GM18907 (cell line): ENCODE results near the gene LINGO3.

Experiments used
- ATAC-seq: cut with Tn5 transposase; IDR thresholded peaks from one replicate; pipeline ENCODE4 v1.9.1; 2021; ENCODE audit warnings: mild to moderate bottlenecking, moderate library complexity; ENCODE audit not compliant: unreplicated experiment

The LINGO3 gene

DNA sequence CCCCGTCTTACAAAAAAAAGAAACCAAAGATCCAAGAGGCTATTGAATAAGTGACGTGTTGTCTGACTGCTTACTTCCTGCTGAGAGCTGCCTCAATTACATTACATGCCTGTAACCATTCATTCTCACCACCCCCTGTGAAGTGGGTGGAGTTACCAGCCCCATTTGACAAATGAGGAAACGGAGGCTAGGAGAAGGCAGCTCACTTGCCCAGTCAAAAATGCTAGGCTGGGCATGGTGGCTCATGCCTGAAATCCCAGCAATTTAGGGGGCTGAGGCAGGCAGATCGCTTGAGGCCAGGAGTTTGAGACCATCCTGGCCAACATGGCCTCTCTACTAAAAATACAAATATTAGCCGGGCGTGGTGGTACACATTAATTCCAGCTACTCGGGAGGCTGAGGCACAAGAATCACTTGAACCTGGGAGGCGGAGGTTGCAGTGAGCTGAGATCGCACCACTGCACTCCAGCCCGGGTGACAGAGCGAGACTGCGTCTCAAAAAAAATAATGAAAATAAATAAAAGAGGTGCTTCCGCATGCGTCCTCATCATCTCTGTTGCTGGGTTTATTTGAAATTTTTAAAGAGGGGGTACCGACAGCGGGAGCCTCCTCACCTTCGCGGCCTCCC is 19.9 kb upstream of the LINGO3 start:
- ATAC-seq: peak; percentile 6

DNA sequence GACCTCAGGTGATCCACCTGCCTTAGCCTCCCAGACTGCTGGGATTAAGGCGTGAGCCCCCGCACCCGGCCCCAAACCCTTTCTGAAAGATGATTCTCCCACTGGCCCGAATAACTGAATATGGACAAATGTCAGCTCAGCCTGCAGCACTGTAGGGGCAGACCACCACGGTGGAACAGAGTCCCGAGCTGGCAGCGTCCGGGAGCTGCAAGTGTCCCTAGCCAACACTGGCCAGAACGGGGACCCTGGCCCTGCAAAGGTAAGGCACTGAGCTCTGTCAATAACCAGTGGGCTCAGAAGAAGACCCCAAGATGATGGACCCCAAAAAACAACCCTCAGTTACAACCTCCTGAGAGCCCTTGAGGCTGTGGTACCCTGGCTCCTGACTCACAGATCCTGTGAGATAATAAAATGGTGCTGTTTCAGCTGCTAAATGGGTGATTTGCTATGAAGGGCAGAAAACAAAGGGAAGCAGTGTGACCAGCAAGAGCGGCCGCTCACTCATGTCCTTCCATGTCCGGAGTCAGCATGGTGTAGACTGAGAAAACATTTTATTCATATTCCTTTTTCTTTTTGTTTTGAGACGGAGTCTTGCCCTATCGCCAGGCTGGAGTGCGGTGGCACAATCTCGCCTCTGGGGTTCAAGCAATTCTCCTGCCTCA is 18.9 kb upstream of the LINGO3 start:
- no peak for ATAC-seq

DNA sequence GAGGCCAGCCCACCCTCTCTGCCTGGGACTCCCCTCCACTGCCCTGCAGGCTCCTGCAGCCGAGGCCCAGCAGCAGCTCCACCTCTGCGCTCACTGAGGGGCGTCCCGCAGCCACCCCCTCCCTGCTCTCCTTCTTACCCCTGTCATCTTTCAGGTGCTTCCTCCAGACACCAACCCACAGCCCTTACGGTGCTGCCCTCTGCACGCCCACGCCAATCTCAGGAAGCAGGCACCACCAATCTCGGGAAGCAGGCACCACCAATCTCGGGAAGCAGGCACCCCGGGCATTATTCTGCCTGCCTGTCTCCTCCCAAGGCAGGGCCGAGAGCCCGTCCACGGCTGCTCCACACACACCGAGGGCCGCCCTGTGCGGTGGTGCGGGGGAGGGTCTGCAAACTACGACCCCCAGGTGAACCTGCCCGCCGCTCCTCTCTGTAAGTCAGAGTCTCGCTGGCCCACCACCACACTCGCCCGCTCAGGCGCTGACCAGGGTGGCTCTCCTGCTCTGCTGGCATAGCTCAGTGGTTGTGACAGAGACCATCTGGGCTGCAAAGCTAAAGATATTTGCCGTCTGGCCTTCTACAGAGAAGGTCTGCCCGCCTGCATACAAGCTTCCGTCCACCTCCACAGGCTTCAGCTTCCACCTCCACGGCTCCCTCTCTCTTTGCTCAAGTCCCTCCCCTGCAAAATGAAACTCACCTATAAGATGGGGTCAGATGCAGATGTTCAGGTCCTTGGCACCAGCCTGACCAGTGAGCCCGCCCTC is 17.5 kb upstream of the LINGO3 start:
- no peak for ATAC-seq

DNA sequence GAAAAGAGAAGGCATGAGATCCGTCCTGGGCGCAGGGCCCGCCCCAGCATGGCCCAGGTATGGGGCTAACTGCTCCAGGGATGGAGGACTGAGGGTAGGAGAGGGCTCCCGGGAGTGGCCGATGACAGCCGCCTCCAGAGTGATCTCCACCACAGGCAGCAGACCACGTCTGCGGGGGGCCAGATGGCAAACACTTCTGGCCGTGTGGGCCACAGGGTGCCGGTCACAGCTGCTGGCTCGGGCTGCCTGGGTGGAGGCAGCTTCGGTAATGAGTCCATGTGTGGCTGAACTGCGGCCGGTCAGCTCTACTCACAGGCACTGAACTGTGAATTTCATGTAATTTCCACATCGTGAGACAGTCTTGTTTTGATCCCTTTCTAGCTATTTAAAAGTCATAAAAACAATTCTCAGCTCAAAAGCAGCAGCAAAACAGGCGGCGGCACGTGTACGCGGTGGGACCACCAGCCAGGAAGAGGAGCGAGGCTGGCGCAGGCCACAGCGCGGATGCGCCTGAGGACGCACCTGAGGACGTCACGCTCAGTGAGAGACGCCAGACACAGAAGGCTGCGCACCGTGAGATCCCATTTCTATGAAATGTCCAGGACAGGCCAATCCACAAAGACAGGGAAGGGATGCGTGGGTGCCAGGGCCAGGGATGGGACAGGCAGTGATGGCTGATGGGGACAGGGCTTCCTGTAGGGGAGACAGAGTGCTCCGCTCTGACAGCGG is 16.4 kb upstream of the LINGO3 start:
- ATAC-seq: no peak

DNA sequence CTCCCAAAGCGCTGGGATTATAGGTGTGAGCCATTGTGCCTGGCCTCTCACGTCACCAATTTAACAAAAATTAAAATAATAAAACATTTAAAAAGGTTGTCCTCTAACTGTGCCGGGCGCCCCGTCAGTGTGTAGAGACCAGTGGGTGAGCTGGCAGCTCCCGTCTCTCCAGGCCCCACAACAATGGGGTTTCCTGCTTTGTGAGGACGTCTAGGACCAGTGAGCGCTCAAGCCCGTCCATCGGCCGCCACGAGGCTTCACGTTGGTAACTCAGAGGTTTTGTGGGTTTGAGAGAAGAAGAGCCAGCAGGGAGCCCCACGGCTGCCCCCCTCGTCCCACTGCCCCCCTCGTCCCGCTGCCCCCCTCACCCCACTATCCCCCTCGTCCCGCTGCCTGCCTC is 15.8 kb upstream of the LINGO3 start:
- ATAC-seq: no peak

DNA sequence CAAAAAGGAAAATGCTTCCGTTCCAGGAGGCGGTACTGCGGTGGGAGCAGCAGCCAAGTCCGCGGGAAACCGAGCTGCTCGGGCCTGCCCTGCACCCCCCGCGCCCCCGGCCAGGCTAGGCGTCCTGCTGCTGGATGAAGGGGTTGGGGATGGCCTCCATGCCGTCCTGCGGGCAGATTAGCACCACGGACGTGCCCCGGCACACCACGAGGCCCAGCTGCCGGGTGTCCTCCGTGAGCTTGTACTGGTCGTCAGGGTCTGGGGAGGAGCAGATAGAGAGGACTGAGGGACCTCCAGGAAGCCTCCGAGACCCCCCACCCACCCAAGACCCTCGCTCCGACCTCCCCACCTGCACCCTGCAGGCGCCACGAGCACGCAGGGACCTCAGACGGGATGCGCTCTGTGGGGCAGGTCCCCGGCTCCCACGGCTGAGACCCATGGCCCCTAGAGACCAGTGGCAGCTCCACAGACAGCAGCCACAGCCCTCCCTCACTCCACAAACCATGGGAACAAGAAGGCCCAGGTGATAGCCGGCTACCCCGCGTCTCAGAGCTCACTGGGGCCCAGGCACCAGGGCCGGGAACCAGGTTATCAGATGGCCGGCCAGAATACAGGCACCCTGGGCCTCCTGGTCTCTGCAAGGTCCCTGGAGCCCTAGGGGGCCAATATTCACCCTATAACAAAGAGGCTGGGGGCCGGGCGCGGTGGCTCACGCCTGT is 13.8 kb upstream of the LINGO3 start:
- ATAC-seq: no peak

DNA sequence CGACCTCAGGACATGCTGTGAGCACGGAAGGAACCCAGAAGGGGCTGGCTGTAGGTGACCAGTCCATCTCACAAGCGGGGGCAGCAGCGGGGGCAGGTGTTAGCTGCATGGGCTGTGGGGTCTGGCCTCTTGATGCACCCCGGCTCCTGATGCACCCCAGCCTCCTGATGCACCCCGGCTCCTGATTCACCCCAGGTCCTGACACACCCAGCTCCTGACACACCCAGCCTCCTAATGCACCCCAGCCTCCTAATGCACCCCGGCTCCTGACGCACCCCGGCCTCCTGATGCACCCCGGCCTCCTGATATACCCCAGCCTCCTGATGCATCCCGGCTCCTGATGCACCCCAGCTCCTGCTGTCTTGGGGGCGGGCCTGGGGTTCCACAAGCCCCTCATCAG is 13.0 kb upstream of the LINGO3 start:
- no peak for ATAC-seq

DNA sequence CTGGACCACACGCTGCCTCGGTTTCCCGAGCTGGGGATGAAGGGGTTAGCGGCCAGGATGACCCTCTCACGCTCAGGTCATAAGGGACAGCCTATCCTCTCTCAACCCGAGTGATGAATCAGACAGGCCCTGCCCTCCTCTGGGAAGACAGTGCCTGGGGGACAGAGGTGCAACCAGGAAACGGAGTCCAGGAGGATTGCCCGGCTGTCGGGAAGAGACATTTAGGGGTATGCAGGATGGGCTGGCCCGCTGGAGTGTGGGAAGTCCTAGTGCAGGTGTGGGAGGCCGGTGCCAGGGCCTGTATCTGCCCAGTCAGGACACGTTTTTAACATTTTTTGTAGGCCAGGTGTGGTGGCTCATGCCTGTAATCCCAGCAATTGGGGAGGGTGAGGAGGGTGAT is 12.1 kb upstream of the LINGO3 start:
- no peak for ATAC-seq

DNA sequence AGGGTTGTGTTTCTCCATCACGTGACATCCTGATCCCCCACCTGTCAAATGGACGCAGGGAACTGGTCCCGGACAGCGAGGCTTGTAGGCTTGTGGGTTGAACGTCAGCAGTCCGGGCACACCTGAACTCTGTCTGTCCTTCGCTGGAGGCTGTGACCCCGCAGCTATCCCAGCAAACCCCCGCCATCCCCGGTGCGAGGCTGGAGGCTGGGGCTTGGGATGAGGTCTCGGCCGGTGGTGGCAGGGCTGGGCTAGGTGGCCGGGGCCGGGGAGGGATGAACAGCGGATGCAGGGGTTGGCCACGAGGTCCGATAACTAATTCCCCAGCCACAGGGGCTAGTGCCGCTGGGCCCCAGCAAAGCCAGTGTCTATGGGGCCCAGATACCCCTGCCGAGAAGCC is 11.6 kb upstream of the LINGO3 start:
- no peak for ATAC-seq

DNA sequence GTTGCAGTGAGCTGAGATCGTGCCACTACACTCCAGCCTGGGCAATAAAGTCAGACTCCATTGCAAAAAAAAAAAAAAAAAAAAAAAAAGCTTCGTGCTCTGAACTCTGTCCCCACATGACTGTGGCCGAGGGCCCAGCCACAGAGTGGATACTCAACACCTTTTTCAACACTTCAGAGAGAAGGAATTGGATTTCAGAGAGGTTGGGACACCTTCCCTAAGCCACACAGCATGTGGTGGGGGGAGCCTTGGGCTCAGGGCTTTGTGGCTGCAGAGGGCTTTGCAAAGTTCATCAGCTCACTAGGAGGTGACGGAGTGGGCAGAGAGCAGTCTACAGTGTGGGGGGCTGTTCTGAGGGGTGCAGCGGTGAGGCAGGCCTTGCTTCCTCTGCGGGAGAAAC is 11.0 kb upstream of the LINGO3 start:
- no peak for ATAC-seq

DNA sequence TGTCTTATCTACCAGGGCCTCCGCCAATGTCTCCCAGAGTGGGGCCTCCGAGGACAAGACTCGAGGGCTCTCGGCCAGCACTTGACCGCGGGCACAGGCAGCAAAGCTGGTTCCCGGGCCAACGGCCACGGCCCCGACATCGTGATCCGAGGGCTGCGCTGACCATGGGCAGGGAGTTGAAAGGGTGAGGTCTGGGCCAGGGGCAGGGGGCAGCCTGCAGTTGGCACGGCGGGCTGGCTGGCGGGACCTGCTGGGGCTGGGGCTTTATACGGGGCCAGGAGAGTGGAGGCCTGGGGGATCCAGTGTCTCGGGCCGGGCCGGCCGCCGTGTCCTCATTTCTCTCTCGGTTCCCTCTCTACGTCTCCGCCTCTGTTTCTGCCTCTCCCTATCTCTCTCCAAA is 9.8 kb upstream of the LINGO3 start:
- ATAC-seq: no peak

DNA sequence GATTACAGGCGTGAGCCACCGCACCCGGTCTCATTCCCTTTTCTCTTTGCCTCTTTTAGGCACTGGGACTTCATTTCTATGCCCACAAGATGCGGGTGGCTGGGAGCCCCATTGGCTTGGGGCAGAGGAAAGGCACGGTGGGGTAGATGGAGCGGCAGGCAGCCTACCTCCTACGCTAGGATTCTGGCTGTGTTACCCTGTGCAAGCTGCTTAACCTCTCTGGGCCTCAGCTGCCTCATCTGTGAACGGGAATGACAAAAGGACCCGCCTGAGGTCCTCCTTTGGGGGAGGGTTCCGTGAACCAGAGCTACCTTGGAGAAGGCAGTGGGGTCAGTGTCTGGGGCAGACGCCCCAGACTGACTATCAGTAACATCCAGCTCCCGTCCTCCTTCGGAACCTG is 9.3 kb upstream of the LINGO3 start:
- ATAC-seq: no peak

DNA sequence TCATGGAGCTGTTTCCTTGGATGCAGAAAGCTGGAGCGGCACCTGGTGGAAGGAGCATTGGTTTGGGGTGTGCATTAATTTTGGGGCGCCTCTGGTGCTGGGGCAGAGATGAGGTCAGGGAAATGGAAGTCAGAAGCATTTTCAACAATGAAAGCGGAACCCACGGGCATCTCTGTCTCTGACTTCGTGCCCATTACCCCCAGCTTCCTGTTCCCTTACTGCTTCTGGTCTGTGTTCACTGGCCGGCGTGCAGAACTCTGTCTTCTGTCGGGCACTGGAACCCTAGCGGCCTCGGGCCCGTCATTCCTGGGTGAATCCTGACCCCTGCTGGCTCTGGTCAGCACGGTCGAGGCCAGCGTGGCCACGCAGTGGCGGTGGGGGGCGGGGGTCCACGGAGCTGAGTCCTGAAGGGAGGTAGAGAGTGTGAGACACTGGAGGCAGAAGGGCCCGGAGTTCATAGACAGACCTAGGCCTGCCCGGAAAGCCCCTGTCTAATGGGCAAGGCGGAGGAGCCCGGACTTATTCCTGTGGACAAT is 7.9 kb upstream of the LINGO3 start:
- ATAC-seq: no peak

DNA sequence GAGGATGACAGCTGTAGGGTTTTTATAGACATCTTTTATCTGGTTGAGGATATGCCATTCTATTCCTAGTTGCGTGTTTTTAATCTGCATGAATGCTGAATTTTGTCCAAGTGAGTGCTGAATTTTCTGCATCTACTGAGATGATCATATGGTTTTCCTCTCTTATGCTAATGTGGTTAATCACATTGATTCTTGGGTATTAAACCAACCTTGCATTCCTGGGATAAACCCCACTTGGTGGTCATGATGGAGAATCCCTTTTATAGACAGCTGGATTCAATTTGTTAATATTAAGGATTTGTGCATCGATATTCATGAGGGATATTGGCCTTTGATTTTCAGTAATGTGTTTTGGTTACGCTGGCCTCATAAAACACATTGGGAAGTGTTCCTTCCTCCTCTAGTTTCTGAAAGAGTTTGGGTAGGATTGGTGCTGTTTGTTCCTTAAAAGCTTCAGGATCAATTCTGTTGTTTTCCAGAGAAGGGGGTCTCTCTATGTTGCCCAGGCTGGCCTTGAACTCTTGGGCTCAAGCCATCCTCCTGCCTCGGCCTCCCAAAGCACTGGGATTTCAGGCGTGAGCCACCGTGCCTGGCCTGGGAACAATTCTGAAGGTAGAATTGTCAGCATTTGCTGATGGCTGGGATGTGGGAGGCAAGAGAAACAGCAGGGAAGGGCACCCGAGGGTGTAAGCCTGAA is 7.3 kb upstream of the LINGO3 start:
- ATAC-seq: no peak

DNA sequence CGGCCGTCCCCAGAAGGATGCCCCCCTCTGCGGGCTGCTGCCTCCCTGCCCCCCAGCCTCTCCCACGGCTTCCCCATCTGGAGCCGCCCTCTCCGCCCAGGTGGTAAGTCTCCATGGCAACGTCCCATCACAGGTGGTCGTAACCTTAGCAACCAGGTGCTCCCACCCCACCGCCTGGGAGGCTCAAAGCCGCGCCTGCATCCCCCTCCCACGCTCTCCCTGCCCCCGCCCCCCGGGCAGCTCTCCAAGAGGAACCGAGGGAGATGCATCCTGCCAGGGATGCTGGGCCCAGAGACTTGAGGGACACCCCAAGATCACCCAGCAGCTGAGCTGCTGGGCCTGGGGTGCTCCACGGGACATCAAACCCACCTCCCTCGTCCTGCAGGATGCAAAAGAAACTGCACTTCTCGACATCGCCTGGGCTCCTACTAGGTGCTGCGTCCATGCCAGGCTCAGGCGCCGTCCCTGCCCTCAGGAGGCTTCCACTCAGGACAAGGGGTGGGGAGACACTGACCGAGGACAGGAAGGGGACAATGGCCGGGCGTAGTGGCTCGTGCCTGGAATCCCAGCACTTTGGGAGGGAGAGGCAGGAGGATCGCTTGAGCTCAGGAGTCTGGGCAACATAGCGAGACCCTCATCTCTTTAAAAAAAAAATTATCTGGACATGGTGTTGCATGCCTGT is 5.0 kb upstream of the LINGO3 start:
- ATAC-seq: no peak

DNA sequence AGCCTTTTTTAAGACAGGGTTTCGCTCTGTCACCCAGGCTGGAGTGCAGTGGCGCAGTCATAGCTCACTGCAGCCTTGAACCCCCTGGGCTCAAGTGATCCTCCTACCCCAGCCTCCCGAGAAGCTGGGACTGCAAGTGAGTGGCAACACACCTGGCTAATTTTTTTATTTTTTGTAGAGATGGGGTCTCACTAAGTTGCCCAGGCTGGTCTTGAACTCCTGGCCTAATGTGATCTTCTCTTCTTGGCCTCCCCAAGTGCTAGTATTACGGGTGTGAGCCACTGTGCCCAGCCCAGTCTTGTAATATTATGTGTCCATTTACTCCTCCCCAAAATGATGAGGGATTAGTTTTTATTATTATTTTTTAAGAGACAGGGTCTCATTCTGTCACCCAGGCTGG is 3.1 kb upstream of the LINGO3 start:
- ATAC-seq: no peak

DNA sequence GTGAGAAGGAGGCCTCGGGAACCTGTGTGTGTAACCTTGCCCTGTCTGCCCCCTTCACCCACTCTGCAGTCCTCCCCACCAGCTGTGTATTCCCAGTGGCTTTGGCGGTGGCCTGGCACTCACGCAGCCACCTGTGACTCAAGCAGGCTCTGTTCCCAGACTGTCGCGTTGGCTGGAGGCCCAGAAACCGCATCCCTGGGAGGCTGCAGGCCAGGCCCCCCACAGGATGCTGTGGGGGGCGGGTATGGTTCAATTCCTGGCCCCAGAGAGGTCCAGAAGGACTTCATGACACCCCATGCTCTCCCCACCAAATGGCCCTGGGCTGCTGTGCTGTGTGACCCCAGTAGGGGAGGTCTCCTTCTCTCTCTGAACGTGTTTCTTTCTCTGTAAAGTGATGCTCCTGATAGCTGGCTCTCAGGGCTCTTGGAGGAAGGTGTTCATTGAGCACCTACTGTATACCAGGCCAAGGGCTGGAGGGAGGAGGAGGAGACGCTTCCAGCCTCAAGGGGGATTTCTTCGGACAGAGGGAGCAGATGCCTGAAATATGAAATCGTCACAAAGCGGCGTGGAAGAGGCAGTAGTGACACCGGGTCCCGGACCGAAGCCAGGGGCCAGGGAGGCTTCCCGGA is 1.9 kb upstream of the LINGO3 start:
- no peak for ATAC-seq

DNA sequence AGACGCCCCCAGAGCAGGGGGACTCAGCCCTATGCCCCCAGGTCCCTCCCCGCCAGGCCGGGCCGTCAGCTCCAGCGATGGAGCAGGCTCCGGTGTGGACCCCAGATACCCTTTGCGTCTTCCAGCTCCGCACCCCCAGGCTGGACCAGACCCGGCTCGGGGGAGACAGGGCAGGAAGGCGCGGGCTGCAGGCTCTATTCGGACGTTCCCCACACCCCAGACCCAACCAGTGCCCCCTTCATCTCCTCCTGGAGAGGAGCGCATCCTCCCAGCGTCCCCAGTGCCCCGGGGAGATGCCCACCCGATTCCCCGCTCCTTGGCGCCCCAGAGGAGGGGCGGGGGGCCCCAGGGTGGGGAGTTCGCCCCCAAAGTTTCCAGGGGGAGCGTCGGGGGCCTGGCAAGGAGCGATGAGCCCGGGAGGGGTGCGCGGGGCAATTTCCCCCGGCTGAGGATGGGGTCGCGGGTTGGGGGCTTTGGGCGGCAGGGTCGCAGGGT is 389 bp downstream of the LINGO3 start:
- ATAC-seq: no peak

DNA sequence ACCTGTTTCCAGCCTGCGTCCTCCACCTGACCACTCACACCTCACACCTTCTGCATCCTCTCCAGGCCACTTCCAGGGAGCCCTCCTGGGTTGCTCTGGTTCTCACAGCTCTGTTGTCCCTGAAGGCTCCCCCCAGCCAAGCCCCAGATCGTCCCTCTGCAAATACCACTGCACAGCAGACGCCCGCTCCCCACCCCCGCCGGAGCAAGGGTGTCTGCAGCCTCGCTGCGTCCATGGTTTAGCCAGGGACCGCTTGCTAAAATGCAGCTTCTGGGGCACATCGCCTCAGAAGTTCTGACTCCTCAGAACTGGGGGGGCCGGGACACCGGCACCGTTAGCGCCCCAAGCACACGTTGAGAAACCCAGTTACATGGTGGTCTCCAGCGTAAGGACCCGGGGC is 983 bp downstream of the LINGO3 start:
- ATAC-seq: no peak
